ENCODE data around the gene GNRH2.

The GNRH2 gene

GRCh38 chr20:3037654-3038053 lies 5.8 kb upstream of the GNRH2 start:
- Mint-ChIP-seq H3K9me3 (no peaks in the 10 kb centered on the region), H3K27me3 (ENCODE audit: low read depth, poor library complexity) (no peaks in the 10 kb centered on the region), H3K4me3 (no peak overlapping the region), H3K36me3 (ENCODE audit: low read depth) (peaks cover 48% of the 10 kb centered on the region), H3K4me1 (peaks cover 43% of the 10 kb centered on the region), H3K27ac (no peak overlapping the region)
- no peak for TF ChIP-seq CTCF (IDR thresholded peaks at IDR 0.05)
- no peak for DNase-seq

GRCh38 chr20:3038454-3038853 lies 5.0 kb upstream of the GNRH2 start:
- no peak for DNase-seq
- Mint-ChIP-seq H3K36me3 (ENCODE audit: low read depth) (peaks cover 48% of the 10 kb centered on the region), H3K4me3 (no peak overlapping the region), H3K4me1 (peaks cover 51% of the 10 kb centered on the region), H3K27me3 (ENCODE audit: low read depth, poor library complexity) (no peaks in the 10 kb centered on the region), H3K9me3 (no peaks in the 10 kb centered on the region), H3K27ac (peak overlapping the region; percentile 87)
- no peak for TF ChIP-seq CTCF (IDR thresholded peaks at IDR 0.05)

GRCh38 chr20:3039426-3039825 lies 4.0 kb upstream of the GNRH2 start:
- no peak for DNase-seq
- Mint-ChIP-seq H3K4me3 (peak overlapping the region; percentile 39), H3K4me1 (peaks cover 60% of the 10 kb centered on the region), H3K27me3 (ENCODE audit: low read depth, poor library complexity) (no peaks in the 10 kb centered on the region), H3K9me3 (no peaks in the 10 kb centered on the region), H3K27ac (peak overlapping the region; percentile 34), H3K36me3 (ENCODE audit: low read depth) (peaks cover 48% of the 10 kb centered on the region)
- no peak for TF ChIP-seq CTCF (IDR thresholded peaks at IDR 0.05)

GRCh38 chr20:3040086-3040485 lies 3.3 kb upstream of the GNRH2 start:
- Mint-ChIP-seq H3K36me3 (ENCODE audit: low read depth) (peaks cover 41% of the 10 kb centered on the region), H3K4me3 (no peak overlapping the region), H3K9me3 (no peaks in the 10 kb centered on the region), H3K4me1 (peaks cover 64% of the 10 kb centered on the region), H3K27me3 (ENCODE audit: low read depth, poor library complexity) (no peaks in the 10 kb centered on the region), H3K27ac (peak overlapping the region; percentile 72)
- TF ChIP-seq CTCF (IDR thresholded peaks at IDR 0.05) = no peak
- no peak for DNase-seq

GRCh38 chr20:3041854-3042409 lies 1.5 kb upstream of the GNRH2 start:
- Mint-ChIP-seq H3K4me3 (peak overlapping the region; percentile 75), H3K27me3 (ENCODE audit: low read depth, poor library complexity) (no peaks in the 10 kb centered on the region), H3K27ac (peak overlapping the region; percentile 92), H3K4me1 (peaks cover 73% of the 10 kb centered on the region), H3K36me3 (ENCODE audit: low read depth) (peaks cover 35% of the 10 kb centered on the region), H3K9me3 (no peaks in the 10 kb centered on the region)
- no peak for TF ChIP-seq CTCF (IDR thresholded peaks at IDR 0.05)
- peak; percentile 18 for DNase-seq

GRCh38 chr20:3042625-3043024 lies 797 bp upstream of the GNRH2 start:
- H3K4me3 Mint-ChIP-seq = peak overlapping the region; percentile 75
- TF ChIP-seq CTCF (IDR thresholded peaks at IDR 0.05) = no peak
- H3K27me3 Mint-ChIP-seq (ENCODE audit: low read depth, poor library complexity) = no peaks in the 10 kb centered on the region
- peak overlapping the region; percentile 92 for H3K27ac Mint-ChIP-seq
- peaks cover 74% of the 10 kb centered on the region for H3K4me1 Mint-ChIP-seq
- peak; percentile 28 for DNase-seq
- no peaks in the 10 kb centered on the region for H3K9me3 Mint-ChIP-seq
- H3K36me3 Mint-ChIP-seq (ENCODE audit: low read depth) = peaks cover 36% of the 10 kb centered on the region
